ENCODE measurements around the gene TMEM138. TPM values are rescaled to one million over a fixed set of nuclear protein-coding genes. Genes with fewer than 3 reads are reported as not detected.

The TMEM138 gene
- total and polyA plus RNA-seq, 2 of the 13 experiments (the other 11 are each of a cell fraction or from before 2014, with no cell fraction given), result 43.5 to 61.0 TPM

GRCh38 chr11:61361741-61362541 is at the start of gene TMEM138, which contains the start of gene CYB561A3 (continued):
- TF ChIP-seq, protein P1, sequence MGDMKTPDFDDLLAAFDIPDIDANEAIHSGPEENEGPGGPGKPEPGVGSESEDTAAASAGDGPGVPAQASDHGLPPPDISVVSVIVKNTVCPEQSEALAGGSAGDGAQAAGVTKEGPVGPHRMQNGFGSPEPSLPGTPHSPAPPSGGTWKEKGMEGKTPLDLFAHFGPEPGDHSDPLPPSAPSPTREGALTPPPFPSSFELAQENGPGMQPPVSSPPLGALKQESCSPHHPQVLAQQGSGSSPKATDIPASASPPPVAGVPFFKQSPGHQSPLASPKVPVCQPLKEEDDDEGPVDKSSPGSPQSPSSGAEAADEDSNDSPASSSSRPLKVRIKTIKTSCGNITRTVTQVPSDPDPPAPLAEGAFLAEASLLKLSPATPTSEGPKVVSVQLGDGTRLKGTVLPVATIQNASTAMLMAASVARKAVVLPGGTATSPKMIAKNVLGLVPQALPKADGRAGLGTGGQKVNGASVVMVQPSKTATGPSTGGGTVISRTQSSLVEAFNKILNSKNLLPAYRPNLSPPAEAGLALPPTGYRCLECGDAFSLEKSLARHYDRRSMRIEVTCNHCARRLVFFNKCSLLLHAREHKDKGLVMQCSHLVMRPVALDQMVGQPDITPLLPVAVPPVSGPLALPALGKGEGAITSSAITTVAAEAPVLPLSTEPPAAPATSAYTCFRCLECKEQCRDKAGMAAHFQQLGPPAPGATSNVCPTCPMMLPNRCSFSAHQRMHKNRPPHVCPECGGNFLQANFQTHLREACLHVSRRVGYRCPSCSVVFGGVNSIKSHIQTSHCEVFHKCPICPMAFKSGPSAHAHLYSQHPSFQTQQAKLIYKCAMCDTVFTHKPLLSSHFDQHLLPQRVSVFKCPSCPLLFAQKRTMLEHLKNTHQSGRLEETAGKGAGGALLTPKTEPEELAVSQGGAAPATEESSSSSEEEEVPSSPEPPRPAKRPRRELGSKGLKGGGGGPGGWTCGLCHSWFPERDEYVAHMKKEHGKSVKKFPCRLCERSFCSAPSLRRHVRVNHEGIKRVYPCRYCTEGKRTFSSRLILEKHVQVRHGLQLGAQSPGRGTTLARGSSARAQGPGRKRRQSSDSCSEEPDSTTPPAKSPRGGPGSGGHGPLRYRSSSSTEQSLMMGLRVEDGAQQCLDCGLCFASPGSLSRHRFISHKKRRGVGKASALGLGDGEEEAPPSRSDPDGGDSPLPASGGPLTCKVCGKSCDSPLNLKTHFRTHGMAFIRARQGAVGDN (CRISPR knock-in tag; IDR thresholded peaks at IDR 0.05), result peak; percentile 99
- TF ChIP-seq HIVEP1 (CRISPR knock-in tag; IDR thresholded peaks at IDR 0.05) (peak; percentile 72; the same call in 1 of the 2 replicates), RARG (CRISPR knock-in tag; IDR thresholded peaks at IDR 0.05; ENCODE audit: low read depth) (0 out of 2 replicates have a peak, but pooled peaks have one; percentile 53), KLF9 (CRISPR knock-in tag; IDR thresholded peaks at IDR 0.05; ENCODE audit: low read depth) (peak; percentile 34; the same call in 1 of the 2 replicates), HNRNPK (IDR thresholded peaks at IDR 0.05; ENCODE audit: low read depth, low read length, poor library complexity, severe bottlenecking) (no peak), ESRRA (CRISPR knock-in tag; IDR thresholded peaks at IDR 0.05; ENCODE audit: low read depth) (no peak), ZNF414 (CRISPR knock-in tag; IDR thresholded peaks at IDR 0.05) (peak; percentile 75), CHD2 (IDR thresholded peaks at IDR 0.05; ENCODE audit: low read depth, low read length) (no peak), NPAS2 (CRISPR knock-in tag; IDR thresholded peaks at IDR 0.05; ENCODE audit: borderline replicate concordance) (no peak), NFRKB (IDR thresholded peaks at IDR 0.05) (peak; percentile 94), HOXA3 (CRISPR knock-in tag; IDR thresholded peaks at IDR 0.05) (peak; percentile 95), CC2D1A (CRISPR knock-in tag; IDR thresholded peaks at IDR 0.05) (0 out of 2 replicates have a peak, but pooled peaks have one; percentile 27), ZNF138 (CRISPR knock-in tag; IDR thresholded peaks at IDR 0.05; ENCODE audit: low read depth) (peak; percentile 77), SNRNP70 (IDR thresholded peaks at IDR 0.05; ENCODE audit: low read depth, low read length) (no peak), ZNF382 (CRISPR knock-in tag; IDR thresholded peaks at IDR 0.05; ENCODE audit: borderline replicate concordance) (no peak), ZNF101 (CRISPR knock-in tag; IDR thresholded peaks at IDR 0.05; ENCODE audit: borderline replicate concordance, low read depth) (0 out of 2 replicates have a peak, but pooled peaks have one; percentile 60), CCAR2 (optimal IDR thresholded peaks at IDR 0.05; ENCODE audit: low read depth, low read length) (no peak), NCOA1 (CRISPR knock-in tag; IDR thresholded peaks at IDR 0.05) (peak; percentile 87; the same call in 1 of the 2 replicates), NFE2 (CRISPR knock-in tag; IDR thresholded peaks at IDR 0.05) (no peak), NFYC (CRISPR knock-in tag; IDR thresholded peaks at IDR 0.05) (peak; percentile 70), NR3C1 (CRISPR knock-in tag; IDR thresholded peaks at IDR 0.05) (no peak), ATF3 (CRISPR knock-in tag; IDR thresholded peaks at IDR 0.05) (no peak), SMC3 (IDR thresholded peaks at IDR 0.05; ENCODE audit: low read length) (no peak), ZNF660 (CRISPR knock-in tag; IDR thresholded peaks at IDR 0.05; ENCODE audit: borderline replicate concordance, low read depth) (no peak), ZNF672 (CRISPR knock-in tag; IDR thresholded peaks at IDR 0.05) (no peak), NCOA5 (CRISPR knock-in tag; IDR thresholded peaks at IDR 0.05) (no peak)
- TF ChIP-seq, protein P2, sequence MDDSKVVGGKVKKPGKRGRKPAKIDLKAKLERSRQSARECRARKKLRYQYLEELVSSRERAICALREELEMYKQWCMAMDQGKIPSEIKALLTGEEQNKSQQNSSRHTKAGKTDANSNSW (CRISPR knock-in tag; IDR thresholded peaks at IDR 0.05; ENCODE audit: borderline replicate concordance), result 0 out of 2 replicates have a peak, but pooled peaks have one; percentile 12
